ENCODE measurements around the gene RSPH9.

- TF ChIP-seq EZH2phosphoT487 (IDR thresholded peaks at IDR 0.05; ENCODE audit: low read length) (no peak), CTCF (IDR thresholded peaks at IDR 0.05; ENCODE audit: low read length) (no peak), EZH2 (optimal IDR thresholded peaks at IDR 0.05; ENCODE audit: low read depth, low read length) (no peak)
These were observed 58.0 kb downstream of the RSPH9 start for GRCh38 chr6:43702534-43703440.

Data from MM.1S (cell line).